Mucosa of gallbladder (tissue), 1 donor: ENCODE measurements around the gene RIPK4. TPM values are rescaled to one million over a fixed set of nuclear protein-coding genes. Genes with fewer than 3 reads are reported as not detected.
"Not testable (repeated sequence)": the region's sequence is repeated elsewhere in the genome, so short reads cannot be mapped to it uniquely, and the experiment has no call there.

Experiments
- DNase-seq: peaks from one replicate; pipeline ENCODE4 v3.0.0-alpha.2; 2020; ENCODE audit warnings: low spot score
- total RNA-seq: library from RNA; stranded (reverse); gene quantifications from one replicate; pipeline ENCODE4 v1.2.1, GENCODE V29; 2021
- donor health status: DM: no; HTN: no; CAD: no.

The RIPK4 gene
- total RNA-seq, 1 donor from 2014 or later: 56.6 TPM

GRCh38 chr21:41795726-41796125 is 28.9 kb upstream of the RIPK4 start:
- DNase-seq: no peak

DNA sequence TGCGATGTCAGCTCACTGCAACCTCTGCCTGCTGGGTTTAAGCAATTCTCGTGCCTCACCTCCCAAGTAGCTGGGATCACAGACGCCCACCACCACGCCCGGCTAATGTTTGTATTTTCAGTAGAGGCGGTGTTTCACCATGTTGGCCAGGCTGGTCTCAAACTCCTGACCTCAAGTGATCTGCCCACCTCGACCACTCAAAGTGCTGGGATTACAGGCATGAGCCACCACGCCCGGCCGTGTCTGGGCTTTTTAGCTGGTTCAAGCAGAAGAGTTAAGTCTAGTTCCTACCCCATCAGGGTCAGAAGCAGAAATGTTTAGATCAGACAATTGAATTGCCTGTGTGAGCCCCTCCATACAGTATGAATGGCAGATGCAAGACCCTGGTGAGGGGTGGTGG is 27.7 kb upstream of the RIPK4 start:
- DNase-seq: no peak

GRCh38 chr21:41792711-41793110 is 25.9 kb upstream of the RIPK4 start:
- DNase-seq: no peak

DNA sequence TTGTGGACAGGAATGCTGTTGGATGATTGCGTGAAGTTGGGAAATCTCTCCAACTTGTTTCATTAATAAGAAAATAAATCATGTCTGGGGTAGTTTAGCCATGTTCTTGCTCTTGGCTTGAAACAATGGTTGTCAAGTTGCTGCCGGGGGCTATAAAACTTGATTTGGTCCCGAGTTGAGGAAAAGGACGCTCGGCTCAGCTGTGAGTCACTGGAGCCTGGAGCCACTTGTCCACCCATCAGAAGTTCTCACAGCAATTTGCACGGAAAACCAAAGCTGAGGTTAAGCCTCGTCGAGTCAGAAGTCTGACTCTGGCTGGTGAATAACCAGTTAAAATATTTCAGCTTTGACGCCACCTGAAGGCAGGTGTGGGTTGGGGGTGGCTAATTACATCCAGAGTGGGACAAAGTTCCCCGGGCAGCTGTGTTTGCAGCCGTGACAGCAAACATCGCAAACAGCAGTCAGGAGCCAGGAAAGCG is 19.7 kb upstream of the RIPK4 start:
- no peak for DNase-seq

GRCh38 chr21:41785262-41785661 is 18.4 kb upstream of the RIPK4 start:
- DNase-seq: not testable (repeated sequence)

DNA sequence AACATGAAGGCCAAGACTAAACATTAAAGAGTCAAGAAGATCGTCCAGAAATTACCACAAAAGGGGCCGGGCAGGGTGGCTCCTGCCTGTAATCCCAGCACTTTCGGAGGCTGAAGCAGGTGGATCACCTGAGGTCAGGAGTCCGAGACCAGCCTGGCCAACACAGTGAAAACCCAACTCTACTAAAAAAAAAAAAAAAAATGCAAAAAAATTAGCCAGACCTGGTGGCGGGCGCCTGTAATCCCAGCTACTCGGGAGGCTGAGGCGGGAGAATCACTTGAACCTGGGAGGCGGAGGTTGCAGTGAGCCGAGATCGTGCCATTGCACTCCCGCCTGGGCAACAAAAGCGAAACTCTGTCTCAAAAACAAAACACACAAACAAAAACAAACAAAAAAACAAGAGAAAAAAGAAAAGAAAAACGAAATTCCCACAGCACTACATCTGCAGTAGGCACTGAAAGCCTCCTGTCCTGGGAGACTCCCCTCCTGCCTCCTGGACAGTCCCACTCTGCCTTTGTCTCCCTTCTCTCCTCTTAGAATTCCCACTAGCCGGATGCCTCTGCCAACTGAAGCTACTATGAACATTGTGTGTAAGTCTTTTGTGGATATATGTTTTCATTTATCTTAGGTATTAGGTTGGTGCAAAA is 17.7 kb upstream of the RIPK4 start:
- DNase-seq: no peak

DNA sequence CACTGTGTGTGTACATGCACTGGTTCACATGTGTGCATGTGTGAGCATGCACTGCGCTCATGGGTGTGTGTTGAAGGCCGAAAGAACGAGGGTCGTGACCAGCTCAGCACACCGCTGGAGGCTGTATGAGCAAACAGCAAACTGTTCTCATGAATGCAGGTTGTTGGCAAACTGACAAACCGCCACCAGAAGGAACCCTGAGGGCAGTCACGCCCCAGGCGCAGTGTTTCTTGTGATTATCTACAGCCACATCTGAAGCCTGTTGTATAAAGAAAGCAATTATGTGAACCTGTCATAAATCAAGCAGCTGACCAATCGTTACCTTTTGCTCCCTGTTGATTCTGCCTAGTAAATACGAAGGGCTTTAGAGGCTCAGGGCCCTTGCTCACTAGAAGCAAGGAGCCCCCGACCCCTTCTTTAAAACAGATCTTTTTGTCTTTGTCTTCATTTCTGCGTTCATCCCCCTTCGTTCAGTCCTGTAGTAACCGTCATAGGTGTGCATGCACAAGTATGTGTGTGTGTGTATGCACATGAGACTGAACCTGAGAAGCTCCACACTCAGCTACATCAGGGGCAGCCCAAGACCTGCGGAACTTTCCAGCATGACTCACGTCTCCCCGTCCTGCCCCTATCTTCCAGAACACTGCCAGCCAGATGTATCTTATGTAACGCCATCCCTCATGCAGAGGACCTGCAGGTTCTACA is 16.8 kb upstream of the RIPK4 start:
- DNase-seq: peak; percentile 77

- DNase-seq: no peak
Measured at GRCh38 chr21:41781050-41781410, 14.2 kb upstream of the RIPK4 start.

DNA sequence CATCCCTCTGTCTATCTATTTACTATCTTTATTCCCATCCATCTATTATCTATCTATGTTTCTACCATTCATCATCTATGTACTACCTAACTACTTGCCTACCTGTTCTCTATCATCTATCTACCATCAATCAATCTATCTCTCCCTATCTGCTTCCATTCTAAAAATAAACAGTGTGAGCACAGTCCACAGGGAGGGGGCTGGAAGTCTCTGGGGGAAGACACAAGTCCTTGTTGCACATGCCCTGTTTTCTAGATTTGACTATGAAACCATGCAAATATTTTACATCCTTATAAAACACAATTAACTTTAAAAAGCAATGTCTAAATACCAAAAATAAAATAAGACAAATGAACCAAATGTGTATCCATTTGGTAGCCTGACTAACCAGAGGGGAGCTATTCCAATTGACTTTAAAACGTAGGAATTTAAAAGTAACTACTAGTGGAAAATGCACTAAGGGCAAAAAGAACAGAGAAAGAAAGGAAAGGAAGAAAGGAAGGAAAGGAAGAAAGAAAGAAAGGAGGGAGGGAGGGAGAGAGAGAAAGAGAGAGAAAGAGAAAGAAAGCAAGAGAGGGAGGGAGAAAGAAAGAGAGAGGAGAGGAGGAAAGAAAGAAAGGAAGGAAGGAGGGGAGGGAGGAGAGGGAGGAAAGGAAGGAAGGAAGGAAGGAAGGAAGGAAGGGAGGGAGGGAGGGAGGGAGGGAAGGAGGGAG is 13.6 kb upstream of the RIPK4 start:
- DNase-seq: no peak

DNA sequence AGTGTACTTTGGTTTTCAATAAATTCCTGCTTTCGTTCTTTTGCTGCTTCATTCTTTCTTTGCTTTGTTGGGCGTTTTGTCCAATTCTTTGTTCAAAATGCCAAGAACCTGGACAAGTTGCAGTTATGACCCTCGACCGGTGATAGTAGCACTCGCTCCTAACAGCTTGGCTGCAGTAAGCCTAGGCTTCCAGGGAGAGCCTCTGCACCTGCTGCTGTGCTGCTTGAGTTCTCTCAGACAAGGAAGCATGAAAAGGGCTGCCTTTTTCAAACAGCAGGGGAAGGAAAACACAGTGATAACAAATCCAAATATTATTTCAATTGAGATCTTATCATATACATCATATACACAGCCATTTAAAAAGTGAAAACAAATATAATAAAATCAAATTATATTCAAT is 12.8 kb upstream of the RIPK4 start:
- no peak for DNase-seq

- DNase-seq: peak; percentile 52
Measured at GRCh38 chr21:41778930-41779600, 12.2 kb upstream of the RIPK4 start.

DNA sequence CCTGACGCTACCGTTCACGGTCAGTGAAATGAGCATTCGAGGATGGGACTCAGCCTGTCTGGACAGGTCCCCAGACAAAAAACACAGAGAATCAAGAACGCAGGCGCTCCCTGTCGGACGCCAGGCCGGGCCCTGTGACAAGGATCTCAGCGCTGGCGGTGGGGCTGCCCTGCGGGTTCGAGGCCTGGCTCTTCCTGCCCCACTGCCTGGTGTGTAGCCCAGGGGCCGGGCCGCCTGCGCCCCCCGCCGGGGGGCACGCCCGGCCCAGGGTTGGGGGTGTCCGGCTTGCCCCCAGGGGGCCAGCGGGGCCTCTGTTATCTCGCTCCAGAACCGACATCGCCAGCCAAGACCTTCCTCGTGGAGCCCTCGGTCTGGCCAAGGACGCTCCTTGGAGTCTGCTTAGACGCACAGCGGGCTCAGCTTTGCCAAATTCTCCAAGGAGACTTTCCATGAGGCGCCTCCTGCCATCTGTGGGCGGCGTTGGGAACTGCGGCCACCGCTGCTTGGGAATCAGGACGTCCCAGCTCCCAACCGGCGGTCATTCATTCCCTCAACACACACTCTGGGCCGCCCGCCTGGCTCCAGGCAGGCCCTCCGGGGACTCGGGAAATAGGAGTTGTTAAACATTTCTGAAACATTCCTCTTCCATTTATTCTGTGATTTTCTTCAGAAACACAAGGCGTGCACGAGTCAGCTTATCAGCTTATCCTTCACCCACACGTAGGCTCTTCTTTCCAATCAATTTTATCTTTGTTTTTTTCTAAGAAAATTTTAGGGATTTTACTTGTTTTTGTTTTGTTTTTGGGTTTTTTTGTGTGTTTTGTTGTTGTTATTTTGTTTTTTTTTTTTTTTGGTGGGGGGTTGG is 11.3 kb upstream of the RIPK4 start:
- peak; percentile 91 for DNase-seq

- DNase-seq: no peak
Measured at GRCh38 chr21:41776778-41777177, 9.9 kb upstream of the RIPK4 start.

- DNase-seq: no peak
Measured at GRCh38 chr21:41775149-41775472, 8.3 kb upstream of the RIPK4 start.

GRCh38 chr21:41774467-41775148 is 7.8 kb upstream of the RIPK4 start:
- DNase-seq: peak; percentile 48

DNA sequence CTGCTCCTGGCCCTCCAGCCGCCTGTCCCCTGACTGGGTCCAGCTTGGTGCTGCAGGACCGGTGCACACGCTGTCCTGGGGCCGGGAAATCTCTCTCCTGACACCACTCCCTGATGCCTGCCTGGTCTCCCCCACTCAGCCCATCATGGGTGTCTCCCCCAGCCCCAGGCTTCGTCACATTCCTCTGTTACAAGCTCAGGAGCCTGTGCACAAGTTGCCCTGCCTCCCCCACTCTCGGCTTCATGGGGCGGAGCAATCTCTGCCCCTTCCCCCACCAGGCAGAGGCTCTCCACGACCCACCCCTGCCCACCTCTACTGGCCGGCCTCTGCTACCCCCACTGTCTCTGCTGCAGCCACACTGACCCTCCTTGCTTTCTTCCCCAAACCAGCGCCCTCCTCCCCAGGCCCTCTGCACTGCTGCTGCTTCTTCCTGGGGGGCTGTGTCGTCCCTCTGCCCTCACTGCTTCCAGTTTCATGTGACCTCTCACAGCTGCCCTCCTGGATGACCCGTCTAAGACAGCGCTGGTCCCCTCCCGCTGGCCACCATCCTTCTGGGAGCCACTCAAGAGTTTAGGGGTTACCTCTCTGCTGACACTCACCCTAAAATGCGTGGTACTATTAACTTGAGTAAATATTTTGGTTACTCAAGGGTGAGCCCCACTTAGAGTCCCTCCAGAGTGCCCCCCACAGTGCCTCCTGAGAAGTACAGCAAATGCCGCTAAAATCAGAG is 5.7 kb upstream of the RIPK4 start:
- DNase-seq: no peak

GRCh38 chr21:41771625-41771945 is 4.7 kb upstream of the RIPK4 start:
- DNase-seq: no peak

DNA sequence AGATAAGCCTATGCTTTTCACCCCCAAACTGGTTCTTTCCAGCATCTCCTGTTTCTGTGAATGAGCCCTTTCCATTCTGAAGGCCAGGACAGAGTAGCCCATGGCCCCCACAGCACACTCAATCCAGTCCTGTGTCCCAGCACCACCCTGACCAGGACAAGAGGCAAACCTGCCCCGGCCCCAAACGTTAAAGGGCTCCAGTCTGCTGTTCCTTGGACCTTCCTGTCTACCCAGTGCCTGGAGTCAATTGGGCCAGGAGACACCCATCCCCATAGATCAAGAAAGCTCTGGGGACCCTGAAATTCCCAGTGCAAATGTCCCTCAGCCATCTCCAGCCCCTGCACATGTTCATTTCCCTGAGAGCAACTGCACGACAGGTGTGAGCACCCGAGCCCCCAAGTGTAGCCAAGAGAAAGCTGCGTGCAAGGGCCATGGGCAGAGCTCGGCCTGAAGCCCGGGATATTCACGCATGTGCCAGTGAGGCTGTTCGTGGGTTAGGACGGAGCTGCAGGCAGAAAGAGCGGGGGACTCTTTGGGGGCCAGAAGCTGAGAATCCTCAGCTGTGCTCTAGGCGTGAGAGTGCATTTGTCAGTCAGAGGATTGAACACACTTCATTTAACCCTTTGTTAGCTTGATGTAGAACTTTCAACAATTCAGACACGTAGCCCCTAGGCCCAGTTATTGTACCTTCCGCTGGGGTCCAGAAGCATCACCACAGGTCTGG is 4.2 kb upstream of the RIPK4 start:
- no peak for DNase-seq

DNA sequence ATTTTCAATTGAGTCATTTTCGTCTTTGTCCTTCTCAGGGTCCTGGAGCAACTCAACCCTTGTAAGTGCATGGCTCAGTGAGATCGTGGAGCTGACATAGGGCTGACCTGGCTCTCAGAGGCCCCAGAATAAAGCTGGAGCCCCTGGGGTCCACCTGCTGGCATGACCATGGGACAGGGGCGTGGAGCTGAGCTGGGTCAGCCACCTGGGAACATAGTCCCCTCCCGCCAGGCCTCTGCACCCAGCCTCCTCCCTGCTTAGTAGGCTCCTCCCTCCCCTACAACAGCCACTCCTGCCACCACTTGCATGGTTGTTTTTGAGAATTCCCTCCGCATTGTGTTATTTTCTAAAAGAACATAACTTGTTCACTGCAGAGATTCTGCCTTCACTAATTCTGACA is 3.1 kb upstream of the RIPK4 start:
- DNase-seq: no peak

- DNase-seq: no peak
Measured at GRCh38 chr21:41769521-41769920, 2.7 kb upstream of the RIPK4 start.
